ENCODE results near the gene ZFP36. TPM values are rescaled to one million over a fixed set of nuclear protein-coding genes. Genes with fewer than 3 reads are reported as not detected.
A peak's percentile ranks its signal among the peaks of the same experiment; 100 is the strongest.

Gene ZFP36
- total and polyA plus RNA-seq, 2 of the 8 experiments (the other 6 are each of a cell fraction or from before 2014, with no cell fraction given): 4.0 to 10.9 TPM

DNA sequence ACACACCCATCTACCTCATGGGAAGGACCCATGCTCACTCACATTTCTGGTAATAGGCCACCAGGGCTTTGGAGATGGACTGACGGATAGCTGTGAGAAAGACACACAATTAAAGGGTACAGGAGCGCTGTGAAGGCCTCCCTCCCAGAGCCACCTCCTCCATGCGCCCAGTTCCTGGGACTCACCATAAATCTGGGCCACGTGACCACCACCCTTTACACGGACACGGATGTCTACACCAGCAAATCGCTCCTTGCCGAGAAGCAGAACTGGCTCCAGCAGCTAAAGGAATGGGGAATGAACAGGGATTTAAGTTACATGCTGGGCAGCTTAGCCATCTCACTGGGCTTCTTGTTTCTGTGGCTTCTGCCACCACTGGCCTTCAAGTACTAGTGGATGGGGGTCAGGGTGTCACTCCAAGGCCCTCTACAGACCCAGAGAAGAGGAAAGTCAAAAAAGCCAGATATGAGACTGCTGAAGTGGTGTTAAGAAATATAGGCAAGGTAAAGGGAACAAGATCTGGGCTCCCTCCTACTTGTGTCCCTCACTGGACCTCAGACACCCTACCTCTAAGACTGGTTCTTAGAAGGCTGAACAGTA lies 26.9 kb downstream of the ZFP36 start:
- no peak overlapping the region for H2BK20ac ChIP-seq (ENCODE audit: low read length)
- H3K27ac ChIP-seq (ENCODE audit: low read depth, low read length): peak overlapping the region; percentile 36; the same call in 1 of the 2 replicates
- FAIRE-seq: no peak
- WGBS, 2 experiments (ENCODE audit: extremely low coverage in 1 of 2, insufficient coverage in 1 of 2, insufficient read length in 1 of 2, insufficient replicate concordance in 2 of 2, low coverage in 1 of 2, low lambda C conversion rate in 2 of 2, missing lambda C conversion rate in 1 of 2): 95% methylated on average over 8 of the region's 8 CpGs; no CpG with 5 or more reads in 1 of the 2 experiments
- TF ChIP-seq POLR2AphosphoS5 (IDR thresholded peaks at IDR 0.05; ENCODE audit: low read depth, low read length): peak; percentile 78
- no peak for TF ChIP-seq SRF (IDR thresholded peaks at IDR 0.05; ENCODE audit: low read depth, low read length)
- H2AK5ac ChIP-seq (ENCODE audit: low read depth, low read length): no peak overlapping the region
- H3K79me2 ChIP-seq (ENCODE audit: control insufficient read depth in 1 of 2, insufficient read depth in 2 of 2, low read length in 2 of 2): peaks cover 7 to 20% of the 10 kb centered on the region in 2 experiments; a peak in 3 of 4 replicates
- peaks cover 8% of the 10 kb centered on the region for H3K79me1 ChIP-seq (ENCODE audit: low read depth, low read length)
- H3K14ac ChIP-seq (ENCODE audit: insufficient read length): no peak overlapping the region
- H4K5ac ChIP-seq (ENCODE audit: insufficient read length, low read depth, low read length): no peak overlapping the region
- no peak overlapping the region for H2BK12ac ChIP-seq (ENCODE audit: low read depth, low read length)
- H2AFZ ChIP-seq (ENCODE audit: low read length): no peak overlapping the region
- peak overlapping the region; percentile 69 to 82; a peak in 1 of 4 replicates for H3K4me2 ChIP-seq (ENCODE audit: insufficient read depth in 1 of 2, low read depth in 2 of 2, low read length in 2 of 2)
- no peak overlapping the region for H3K4ac ChIP-seq (replicated peaks; ENCODE audit: insufficient read length, low read depth, low read length)
- H2BK5ac ChIP-seq (ENCODE audit: low read depth, low read length): no peak overlapping the region
- no peak overlapping the region for H2BK120ac ChIP-seq (replicated peaks; ENCODE audit: low read depth, low read length)
- H3K4me3 ChIP-seq (ENCODE audit: extremely low read depth in 1 of 4, insufficient read depth in 2 of 4, low read depth in 3 of 4, low read length in 4 of 4): no peak overlapping the region; a peak in 2 of 8 replicates
- no peak overlapping the region for H3K56ac ChIP-seq (replicated peaks; ENCODE audit: insufficient read length, low read depth, low read length)
- peaks cover 20 to 30% (median 23%) of the 10 kb centered on the region in 4 experiments for H3K36me3 ChIP-seq (ENCODE audit: control insufficient read depth in 2 of 4, insufficient read depth in 4 of 4, low read length in 3 of 4)
- H3K23me2 ChIP-seq (ENCODE audit: low read depth, low read length): peaks cover 8% of the 10 kb centered on the region
- peaks cover 2 to 18% of the 10 kb centered on the region in 2 experiments for H4K20me1 ChIP-seq (replicated peaks in 1 of 2; ENCODE audit: control insufficient read depth in 1 of 2, insufficient read depth in 2 of 2, low read length in 2 of 2)
- no peaks in the 10 kb centered on the region; a peak in 1 of 7 replicates for H3K27me3 ChIP-seq (replicated peaks in 1 of 4; ENCODE audit: control insufficient read depth in 3 of 4, extremely low read depth in 1 of 4, insufficient read depth in 3 of 4, low read length in 3 of 4)
- peaks cover 2 to 15% (median 6%) of the 10 kb centered on the region in 4 experiments for H3K4me1 ChIP-seq (replicated peaks in 1 of 4; ENCODE audit: control insufficient read depth in 3 of 4, insufficient read depth in 4 of 4, low read length in 3 of 4)
- CTCF ChIA-PET (ENCODE audit: partially characterized antibody): interaction anchor here (0.9 to 2.1 kb wide), 3 partner anchors 19 to 38 kb away, joined by 3 to 6 read pairs (median 4); partner anchors contain the start of gene PLEKHG2
- POLR2A ChIA-PET (ENCODE audit: partially characterized antibody): interaction anchor here (0.9 to 47.8 kb wide), 15 partner anchors 10 to 90 kb away, joined by 3 to 1154 read pairs (median 7); partner anchors contain the start of genes MED29, PAF1, PLEKHG2 and RPS16
- DNase-seq (ENCODE audit: low read depth in 1 of 2, low spot score in 2 of 2): no peak
- no peak overlapping the region for H3K23ac ChIP-seq (ENCODE audit: insufficient read length)
- H3K9ac ChIP-seq (replicated peaks in 1 of 4; ENCODE audit: extremely low read depth in 1 of 4, low read depth in 3 of 4, low read length in 3 of 4): peak overlapping the region in 2 of 4 experiments; percentile 2 to 8; a peak in 3 of 7 replicates
- no peak overlapping the region for H4K8ac ChIP-seq (ENCODE audit: extremely low read depth, insufficient read depth, low read length)
- no peak overlapping the region for H3K18ac ChIP-seq (ENCODE audit: extremely low read depth, low read length)
- no peak overlapping the region for H2BK15ac ChIP-seq (ENCODE audit: low read length)
- no peaks in the 10 kb centered on the region for H3K9me3 ChIP-seq (ENCODE audit: insufficient read depth in 2 of 2, low read depth in 1 of 2, low read length in 1 of 2)
- no peak overlapping the region for H4K91ac ChIP-seq (replicated peaks; ENCODE audit: insufficient read length, low read length)

All from H1 (cell line).